ENCODE measurements around the gene ARHGEF17.

ARHGEF17 gene

GRCh38 chr11:73330569-73331093 lies 22.6 kb downstream of the ARHGEF17 start:
- POLR2A ChIA-PET: interaction anchor here (0.9 kb wide), 1 partner anchor 16 kb away, joined by 4 read pairs; no protein-coding TSS in a partner anchor
- DNase-seq (ENCODE audit: extremely low spot score): peak; percentile 55
- CTCF ChIA-PET: interaction anchor here (0.7 to 1.0 kb wide), 3 partner anchors 25 to 42 kb away, joined by 3 to 7 read pairs (median 3); no protein-coding TSS in a partner anchor
- TF ChIP-seq ELF4 (IDR thresholded peaks at IDR 0.05): no peak
- no peak for TF ChIP-seq ARNT (IDR thresholded peaks at IDR 0.05)
- no peak for TF ChIP-seq PKNOX1 (IDR thresholded peaks at IDR 0.05)
- no peak for TF ChIP-seq FOXA1 (IDR thresholded peaks at IDR 0.05)
- no peak for TF ChIP-seq SP1 (IDR thresholded peaks at IDR 0.05)
- TF ChIP-seq BHLHE40 (IDR thresholded peaks at IDR 0.05; ENCODE audit: borderline replicate concordance): no peak
- no peak for TF ChIP-seq HDGF (IDR thresholded peaks at IDR 0.05; ENCODE audit: borderline replicate concordance)
- no peak for TF ChIP-seq ZNF384 (IDR thresholded peaks at IDR 0.05)
- no peak for TF ChIP-seq CTBP1 (IDR thresholded peaks at IDR 0.05; ENCODE audit: borderline replicate concordance)
- TF ChIP-seq TARDBP (IDR thresholded peaks at IDR 0.05): no peak
- no peak for TF ChIP-seq NFRKB (IDR thresholded peaks at IDR 0.05)

- DNase-seq (ENCODE audit: extremely low spot score): no peak
- CTCF ChIA-PET: interaction anchor here (0.7 to 0.8 kb wide), 2 partner anchors 26 to 41 kb away, joined by 3 to 7 read pairs; no protein-coding TSS in a partner anchor
- POLR2A ChIA-PET: interaction anchor here (0.9 kb wide), 1 partner anchor 17 kb away, joined by 4 read pairs; no protein-coding TSS in a partner anchor
- TF ChIP-seq FOXA1 (IDR thresholded peaks at IDR 0.05) (no peak), NFRKB (IDR thresholded peaks at IDR 0.05) (no peak), CTBP1 (IDR thresholded peaks at IDR 0.05; ENCODE audit: borderline replicate concordance) (no peak), FOXK2 (IDR thresholded peaks at IDR 0.05) (no peak), BHLHE40 (IDR thresholded peaks at IDR 0.05; ENCODE audit: borderline replicate concordance) (no peak), SP1 (IDR thresholded peaks at IDR 0.05) (no peak), PKNOX1 (IDR thresholded peaks at IDR 0.05) (no peak), HDGF (IDR thresholded peaks at IDR 0.05; ENCODE audit: borderline replicate concordance) (no peak), TARDBP (IDR thresholded peaks at IDR 0.05) (no peak), ARNT (IDR thresholded peaks at IDR 0.05) (no peak), FOXM1 (IDR thresholded peaks at IDR 0.05; ENCODE audit: borderline replicate concordance) (no peak), L3MBTL2 (conservative IDR thresholded peaks at IDR 0.05) (no peak), ELF4 (IDR thresholded peaks at IDR 0.05) (no peak), SUZ12 (IDR thresholded peaks at IDR 0.05) (no peak), LEF1 (IDR thresholded peaks at IDR 0.05; ENCODE audit: borderline replicate concordance) (no peak), ZNF384 (IDR thresholded peaks at IDR 0.05) (no peak)
Observed at GRCh38 chr11:73331138-73331916, 23.3 kb downstream of the ARHGEF17 start.

- no peak for TF ChIP-seq FOXM1 (IDR thresholded peaks at IDR 0.05; ENCODE audit: borderline replicate concordance)
- no peak for TF ChIP-seq ZNF384 (IDR thresholded peaks at IDR 0.05)
- no peak for TF ChIP-seq BHLHE40 (IDR thresholded peaks at IDR 0.05; ENCODE audit: borderline replicate concordance)
- TF ChIP-seq ELF4 (IDR thresholded peaks at IDR 0.05): no peak
- no peak for TF ChIP-seq NFRKB (IDR thresholded peaks at IDR 0.05)
- no peak for TF ChIP-seq SP1 (IDR thresholded peaks at IDR 0.05)
- no peak for TF ChIP-seq CTBP1 (IDR thresholded peaks at IDR 0.05; ENCODE audit: borderline replicate concordance)
- TF ChIP-seq HDGF (IDR thresholded peaks at IDR 0.05; ENCODE audit: borderline replicate concordance): no peak
- TF ChIP-seq FOXK2 (IDR thresholded peaks at IDR 0.05): no peak
- TF ChIP-seq SUZ12 (IDR thresholded peaks at IDR 0.05): no peak
- no peak for TF ChIP-seq ARNT (IDR thresholded peaks at IDR 0.05)
- TF ChIP-seq PKNOX1 (IDR thresholded peaks at IDR 0.05): no peak
- no peak for TF ChIP-seq FOXA1 (IDR thresholded peaks at IDR 0.05)
- TF ChIP-seq LEF1 (IDR thresholded peaks at IDR 0.05; ENCODE audit: borderline replicate concordance): no peak
- no peak for TF ChIP-seq L3MBTL2 (conservative IDR thresholded peaks at IDR 0.05)
- no peak for TF ChIP-seq TARDBP (IDR thresholded peaks at IDR 0.05)
- DNase-seq (ENCODE audit: extremely low spot score): no peak
- CTCF ChIA-PET: interaction anchor here (1.2 to 4.9 kb wide), 2 partner anchors 19 to 27 kb away, joined by 3 to 53 read pairs; partner anchors contain the start of gene ARHGEF17
- POLR2A ChIA-PET: interaction anchor here (0.8 to 1.1 kb wide), 2 partner anchors 23 to 30 kb away, joined by 3 read pairs; no protein-coding TSS in a partner anchor
Observed at GRCh38 chr11:73333173-73333572, 25.1 kb downstream of the ARHGEF17 start.

GRCh38 chr11:73333640-73334383 lies 25.7 kb downstream of the ARHGEF17 start:
- no peak for TF ChIP-seq TARDBP (IDR thresholded peaks at IDR 0.05)
- TF ChIP-seq ELF4 (IDR thresholded peaks at IDR 0.05): no peak
- TF ChIP-seq SP1 (IDR thresholded peaks at IDR 0.05): no peak
- no peak for TF ChIP-seq ZNF384 (IDR thresholded peaks at IDR 0.05)
- no peak for TF ChIP-seq FOXA1 (IDR thresholded peaks at IDR 0.05)
- TF ChIP-seq NFRKB (IDR thresholded peaks at IDR 0.05): no peak
- TF ChIP-seq CTBP1 (IDR thresholded peaks at IDR 0.05; ENCODE audit: borderline replicate concordance): no peak
- TF ChIP-seq PKNOX1 (IDR thresholded peaks at IDR 0.05): no peak
- TF ChIP-seq LEF1 (IDR thresholded peaks at IDR 0.05; ENCODE audit: borderline replicate concordance): no peak
- no peak for TF ChIP-seq FOXM1 (IDR thresholded peaks at IDR 0.05; ENCODE audit: borderline replicate concordance)
- no peak for TF ChIP-seq L3MBTL2 (conservative IDR thresholded peaks at IDR 0.05)
- TF ChIP-seq HDGF (IDR thresholded peaks at IDR 0.05; ENCODE audit: borderline replicate concordance): no peak
- no peak for TF ChIP-seq BHLHE40 (IDR thresholded peaks at IDR 0.05; ENCODE audit: borderline replicate concordance)
- DNase-seq (ENCODE audit: extremely low spot score): no peak
- ChIA-PET CTCF (interaction anchor here (1.2 to 4.9 kb wide), 3 partner anchors 20 to 36 kb away, joined by 3 to 53 read pairs (median 10); partner anchors contain the start of gene ARHGEF17), POLR2A (interaction anchor here (0.8 to 1.1 kb wide), 2 partner anchors 24 to 31 kb away, joined by 3 read pairs; no protein-coding TSS in a partner anchor)
